T-helper 1 cell treated with Interleukin-12 subunit alpha and Interleukin-12 subunit beta and Interleukin-4 antibody, amounts not matched to agents 30 μg/mL and 1 μg/mL, for 36 hours (primary cell): ENCODE data around the gene SERPINB1.
"Not testable (repeated sequence)": the region's sequence is repeated elsewhere in the genome, so short reads cannot be mapped to it uniquely, and the experiment has no call there.

Source experiments
- H3K27ac Mint-ChIP-seq: one replicate; pipeline ENCODE4 v1.8.0; 2021; ENCODE audit warnings: mild to moderate bottlenecking, mixed read lengths
- H3K27me3 Mint-ChIP-seq: one replicate; pipeline ENCODE4 v1.8.0; 2021; ENCODE audit warnings: low read depth, mixed read lengths
- H3K36me3 Mint-ChIP-seq: one replicate; pipeline ENCODE4 v1.8.0; 2021; ENCODE audit warnings: low read depth, mixed read lengths
- H3K4me1 Mint-ChIP-seq: one replicate; pipeline ENCODE4 v1.8.0; 2021; ENCODE audit warnings: low read depth, mixed read lengths
- H3K4me3 Mint-ChIP-seq: one replicate; pipeline ENCODE4 v1.8.0; 2021; ENCODE audit warnings: mild to moderate bottlenecking, moderate library complexity, mixed read lengths
- H3K9me3 Mint-ChIP-seq: one replicate; pipeline ENCODE4 v1.8.0; 2021; ENCODE audit warnings: mixed read lengths

The SERPINB1 gene

GRCh38 chr6:2872423-2873358 lies 31.0 kb upstream of the SERPINB1 start:
- Mint-ChIP-seq H3K27ac (peak overlapping the region; percentile 53), H3K27me3 (no peaks in the 10 kb centered on the region), H3K4me3 (no peak overlapping the region), H3K9me3 (peaks cover 11% of the 10 kb centered on the region), H3K4me1 (peaks cover 40% of the 10 kb centered on the region), H3K36me3 (peaks cover 16% of the 10 kb centered on the region)

- Mint-ChIP-seq H3K36me3 (peaks cover 16% of the 10 kb centered on the region), H3K4me3 (no peak overlapping the region), H3K9me3 (peaks cover 11% of the 10 kb centered on the region), H3K27ac (no peak overlapping the region), H3K27me3 (no peaks in the 10 kb centered on the region), H3K4me1 (peaks cover 36% of the 10 kb centered on the region)
Observed at GRCh38 chr6:2871953-2872352, 30.3 kb upstream of the SERPINB1 start.

- H3K27ac Mint-ChIP-seq, result no peak overlapping the region
- H3K27me3 Mint-ChIP-seq, result no peaks in the 10 kb centered on the region
- peaks cover 33% of the 10 kb centered on the region for H3K4me1 Mint-ChIP-seq
- H3K36me3 Mint-ChIP-seq, result peaks cover 16% of the 10 kb centered on the region
- no peak overlapping the region for H3K4me3 Mint-ChIP-seq
- H3K9me3 Mint-ChIP-seq, result peaks cover 11% of the 10 kb centered on the region
Observed at GRCh38 chr6:2871102-2871501, 29.4 kb upstream of the SERPINB1 start.

- H3K4me1 Mint-ChIP-seq, result peaks cover 39% of the 10 kb centered on the region
- H3K27me3 Mint-ChIP-seq, result no peaks in the 10 kb centered on the region
- no peak overlapping the region for H3K4me3 Mint-ChIP-seq
- H3K9me3 Mint-ChIP-seq, result peaks cover 11% of the 10 kb centered on the region
- peaks cover 16% of the 10 kb centered on the region for H3K36me3 Mint-ChIP-seq
- no peak overlapping the region for H3K27ac Mint-ChIP-seq
Observed at GRCh38 chr6:2870046-2870636, 28.5 kb upstream of the SERPINB1 start.

- no peak overlapping the region for H3K27ac Mint-ChIP-seq
Observed at GRCh38 chr6:2868637-2869036, 27.0 kb upstream of the SERPINB1 start.

GRCh38 chr6:2866171-2866846 lies 24.6 kb upstream of the SERPINB1 start:
- peaks cover 48% of the 10 kb centered on the region for H3K4me1 Mint-ChIP-seq
- peaks cover 8% of the 10 kb centered on the region for H3K9me3 Mint-ChIP-seq
- no peak overlapping the region for H3K4me3 Mint-ChIP-seq
- no peaks in the 10 kb centered on the region for H3K27me3 Mint-ChIP-seq
- no peak overlapping the region for H3K27ac Mint-ChIP-seq
- H3K36me3 Mint-ChIP-seq, result peaks cover 24% of the 10 kb centered on the region

More at GRCh38 chr6:2868637-2869036, 27.0 kb upstream of the SERPINB1 start:
- peaks cover 21% of the 10 kb centered on the region for H3K36me3 Mint-ChIP-seq
- H3K27me3 Mint-ChIP-seq, result no peaks in the 10 kb centered on the region
- H3K4me3 Mint-ChIP-seq, result no peak overlapping the region
- H3K9me3 Mint-ChIP-seq, result peaks cover 11% of the 10 kb centered on the region
- H3K4me1 Mint-ChIP-seq, result peaks cover 35% of the 10 kb centered on the region

GRCh38 chr6:2865694-2866151 lies 24.1 kb upstream of the SERPINB1 start:
- H3K27ac Mint-ChIP-seq, result no peak overlapping the region
- peaks cover 51% of the 10 kb centered on the region for H3K4me1 Mint-ChIP-seq
- H3K9me3 Mint-ChIP-seq, result peaks cover 14% of the 10 kb centered on the region
- H3K27me3 Mint-ChIP-seq, result no peaks in the 10 kb centered on the region
- peaks cover 30% of the 10 kb centered on the region for H3K36me3 Mint-ChIP-seq
- no peak overlapping the region for H3K4me3 Mint-ChIP-seq

GRCh38 chr6:2865270-2865669 lies 23.6 kb upstream of the SERPINB1 start:
- Mint-ChIP-seq H3K4me3 (no peak overlapping the region), H3K27me3 (no peaks in the 10 kb centered on the region), H3K4me1 (peaks cover 53% of the 10 kb centered on the region), H3K36me3 (peaks cover 33% of the 10 kb centered on the region), H3K27ac (no peak overlapping the region), H3K9me3 (peaks cover 16% of the 10 kb centered on the region)

GRCh38 chr6:2863901-2864300 lies 22.2 kb upstream of the SERPINB1 start:
- Mint-ChIP-seq H3K27me3 (no peaks in the 10 kb centered on the region), H3K27ac (peak overlapping the region; percentile 20), H3K9me3 (peaks cover 12% of the 10 kb centered on the region), H3K36me3 (peaks cover 33% of the 10 kb centered on the region), H3K4me3 (no peak overlapping the region), H3K4me1 (peaks cover 55% of the 10 kb centered on the region)

- H3K4me3 Mint-ChIP-seq, result no peak overlapping the region
- peaks cover 64% of the 10 kb centered on the region for H3K4me1 Mint-ChIP-seq
- peak overlapping the region; percentile 94 for H3K27ac Mint-ChIP-seq
- peaks cover 12% of the 10 kb centered on the region for H3K9me3 Mint-ChIP-seq
- H3K36me3 Mint-ChIP-seq, result peaks cover 33% of the 10 kb centered on the region
- H3K27me3 Mint-ChIP-seq, result no peaks in the 10 kb centered on the region
Observed at GRCh38 chr6:2862712-2863181, 21.1 kb upstream of the SERPINB1 start.

- peak overlapping the region; percentile 68 for H3K4me3 Mint-ChIP-seq
- peaks cover 12% of the 10 kb centered on the region for H3K9me3 Mint-ChIP-seq
- peaks cover 33% of the 10 kb centered on the region for H3K36me3 Mint-ChIP-seq
- H3K27ac Mint-ChIP-seq, result peak overlapping the region; percentile 94
- H3K4me1 Mint-ChIP-seq, result peaks cover 71% of the 10 kb centered on the region
- no peaks in the 10 kb centered on the region for H3K27me3 Mint-ChIP-seq
Observed at GRCh38 chr6:2861822-2862164, 20.1 kb upstream of the SERPINB1 start.

- Mint-ChIP-seq H3K4me3 (peak overlapping the region; percentile 68), H3K27ac (peak overlapping the region; percentile 94), H3K4me1 (peaks cover 72% of the 10 kb centered on the region), H3K27me3 (no peaks in the 10 kb centered on the region), H3K36me3 (peaks cover 33% of the 10 kb centered on the region), H3K9me3 (peaks cover 12% of the 10 kb centered on the region)
Observed at GRCh38 chr6:2861060-2861821, 19.6 kb upstream of the SERPINB1 start.

- peak overlapping the region; percentile 46 for H3K4me3 Mint-ChIP-seq
- peaks cover 33% of the 10 kb centered on the region for H3K36me3 Mint-ChIP-seq
- H3K4me1 Mint-ChIP-seq, result peaks cover 71% of the 10 kb centered on the region
- H3K9me3 Mint-ChIP-seq, result peaks cover 12% of the 10 kb centered on the region
- H3K27ac Mint-ChIP-seq, result peak overlapping the region; percentile 94
- H3K27me3 Mint-ChIP-seq, result not testable (repeated sequence)
Observed at GRCh38 chr6:2860706-2861059, 19.0 kb upstream of the SERPINB1 start.
